AG04450 (cell line): Measurements from ENCODE around the gene GPR26. TPM values are rescaled to one million over a fixed set of nuclear protein-coding genes. Genes with fewer than 3 reads are reported as not detected.

Experiments used
- CTCF ChIA-PET: fragments of 300-600, 350-600 bp; formaldehyde crosslinking; extraction: SDS; loops from one replicate; lab custom pipeline; 2022; ENCODE audit warnings: antibody characterized with exemption, inconsistent platforms; lab: Charles Lee
- POLR2A ChIA-PET: fragments of 350-600 bp; formaldehyde crosslinking; extraction: SDS; loops from one replicate; lab custom pipeline; 2021; ENCODE audit warnings: antibody characterized with exemption, inconsistent platforms; lab: Yijun Ruan, JAX
- DNase-seq: peaks from one replicate; pipeline ENCODE4 v3.0.0-alpha.2; 2011; ENCODE audit warnings: low read depth, low spot score
- H3K27ac ChIP-seq: one replicate; pipeline ENCODE4 v1.5.1; 2012; ENCODE audit warnings: low read depth, low read length, control low read depth
- H3K27me3 ChIP-seq: one replicate; pipeline ENCODE4 v1.6.0; 2012; ENCODE audit warnings: low read length; ENCODE audit not compliant: control insufficient read depth, insufficient read depth
- H3K4me3 ChIP-seq: 2 replicates; pipeline ENCODE4 v1.5.1; 2011; ENCODE audit warnings: mild to moderate bottlenecking, low read depth, low read length, control low read depth
- H3K9me3 ChIP-seq: 2 replicates; pipeline ENCODE4 v1.5.1; 2012; ENCODE audit warnings: low read length; ENCODE audit not compliant: control insufficient read depth, insufficient read depth
- polyA plus RNA-seq: library from polyadenylated mRNA; depleted of rRNA; stranded (reverse); fragments of >200 nt; gene quantifications from 2 replicates; pipeline ENCODE4 v1.2.3, GENCODE V29; 2011
- TF ChIP-seq, protein P1 (sequence below): IDR thresholded peaks from 2 replicates; pipeline ENCODE4 v1.5.1; 2011; ENCODE audit warnings: low read depth, low read length, control low read depth, inconsistent platforms

Gene GPR26
- polyA plus RNA-seq, 1 experiment = not detected

DNA sequence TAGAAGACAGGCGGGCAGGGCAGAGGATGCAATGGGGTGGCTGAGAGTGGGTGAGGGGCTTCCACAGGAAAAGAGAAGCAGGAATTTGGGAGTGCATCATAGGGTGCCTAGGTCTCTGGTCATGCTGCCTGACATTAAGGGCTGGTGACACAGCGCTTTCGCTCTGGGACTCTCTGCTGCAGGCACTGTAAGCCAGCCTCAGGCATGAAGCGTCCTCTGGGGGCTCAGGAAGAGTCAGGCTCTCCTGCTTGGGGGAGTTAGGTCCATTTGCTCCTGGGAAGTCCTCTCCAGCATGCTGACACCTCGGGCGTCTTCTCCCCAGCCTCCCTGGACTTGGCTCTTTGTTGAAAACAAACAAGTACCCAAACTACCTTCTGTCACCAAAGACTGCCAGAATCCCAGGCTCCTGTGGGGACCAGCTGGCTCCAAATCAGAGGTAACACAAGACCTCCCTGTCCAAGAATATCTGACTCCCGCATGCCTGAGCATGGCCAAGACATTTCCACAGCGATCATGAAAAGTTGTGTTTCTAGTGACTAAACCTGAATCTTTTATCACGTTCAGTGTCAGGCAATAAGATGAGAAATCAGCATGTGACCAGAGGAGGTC, 55.4 kb downstream of the GPR26 start:
- no peaks in the 10 kb centered on the region for H3K27me3 ChIP-seq
- ChIA-PET CTCF (no interaction called here), POLR2A (no interaction called here)
- no peak for DNase-seq
- peaks cover 57% of the 10 kb centered on the region for H3K9me3 ChIP-seq
- H3K27ac ChIP-seq = no peak overlapping the region
- TF ChIP-seq, protein P1, sequence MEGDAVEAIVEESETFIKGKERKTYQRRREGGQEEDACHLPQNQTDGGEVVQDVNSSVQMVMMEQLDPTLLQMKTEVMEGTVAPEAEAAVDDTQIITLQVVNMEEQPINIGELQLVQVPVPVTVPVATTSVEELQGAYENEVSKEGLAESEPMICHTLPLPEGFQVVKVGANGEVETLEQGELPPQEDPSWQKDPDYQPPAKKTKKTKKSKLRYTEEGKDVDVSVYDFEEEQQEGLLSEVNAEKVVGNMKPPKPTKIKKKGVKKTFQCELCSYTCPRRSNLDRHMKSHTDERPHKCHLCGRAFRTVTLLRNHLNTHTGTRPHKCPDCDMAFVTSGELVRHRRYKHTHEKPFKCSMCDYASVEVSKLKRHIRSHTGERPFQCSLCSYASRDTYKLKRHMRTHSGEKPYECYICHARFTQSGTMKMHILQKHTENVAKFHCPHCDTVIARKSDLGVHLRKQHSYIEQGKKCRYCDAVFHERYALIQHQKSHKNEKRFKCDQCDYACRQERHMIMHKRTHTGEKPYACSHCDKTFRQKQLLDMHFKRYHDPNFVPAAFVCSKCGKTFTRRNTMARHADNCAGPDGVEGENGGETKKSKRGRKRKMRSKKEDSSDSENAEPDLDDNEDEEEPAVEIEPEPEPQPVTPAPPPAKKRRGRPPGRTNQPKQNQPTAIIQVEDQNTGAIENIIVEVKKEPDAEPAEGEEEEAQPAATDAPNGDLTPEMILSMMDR = no peak
- no peak overlapping the region for H3K4me3 ChIP-seq

DNA sequence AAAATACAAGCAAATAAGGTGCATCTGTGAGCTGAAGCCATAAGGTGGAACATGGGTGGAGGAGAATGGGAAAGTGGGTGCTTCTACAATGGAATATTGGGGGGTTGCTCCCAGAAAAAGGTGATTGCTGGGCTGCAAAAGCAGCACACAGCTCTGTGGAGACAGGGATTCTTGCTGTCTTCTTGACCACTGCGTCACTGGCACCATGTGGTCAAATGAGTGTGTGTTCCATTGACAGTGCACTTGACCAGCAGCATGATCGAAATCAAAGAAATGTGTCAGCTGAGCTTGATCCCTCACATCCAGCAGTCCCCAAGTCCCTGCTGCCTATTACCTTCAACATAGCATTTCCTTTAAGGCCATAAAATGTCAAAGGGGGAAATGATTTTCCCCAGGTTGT, 56.2 kb downstream of the GPR26 start:
- TF ChIP-seq, protein P1 = no peak
- no peak overlapping the region for H3K27ac ChIP-seq
- POLR2A ChIA-PET = no interaction called here
- DNase-seq = no peak
- no peak overlapping the region for H3K4me3 ChIP-seq
- CTCF ChIA-PET = no interaction called here
- peaks cover 60% of the 10 kb centered on the region for H3K9me3 ChIP-seq
- H3K27me3 ChIP-seq = no peaks in the 10 kb centered on the region

DNA sequence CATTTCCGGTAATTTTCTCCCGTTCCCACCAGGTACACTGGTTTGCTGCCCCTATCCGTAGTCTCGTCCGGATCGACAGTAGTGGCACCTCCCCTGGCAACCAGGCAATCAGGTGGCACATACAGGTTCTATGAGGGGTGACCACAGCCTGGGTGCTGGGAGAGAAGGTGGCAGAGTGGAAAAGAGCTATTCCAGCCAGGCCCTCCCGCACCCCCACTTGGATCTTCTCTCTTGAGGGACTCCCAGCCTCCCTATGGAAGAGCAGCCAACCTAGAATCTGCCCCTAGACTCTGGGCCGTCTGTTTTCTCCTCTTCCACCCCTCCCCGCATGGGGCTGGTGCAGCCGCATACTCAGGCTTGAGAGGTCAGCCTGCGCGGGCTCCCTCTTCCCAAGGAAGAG, 58.6 kb downstream of the GPR26 start:
- POLR2A ChIA-PET = no interaction called here

DNA sequence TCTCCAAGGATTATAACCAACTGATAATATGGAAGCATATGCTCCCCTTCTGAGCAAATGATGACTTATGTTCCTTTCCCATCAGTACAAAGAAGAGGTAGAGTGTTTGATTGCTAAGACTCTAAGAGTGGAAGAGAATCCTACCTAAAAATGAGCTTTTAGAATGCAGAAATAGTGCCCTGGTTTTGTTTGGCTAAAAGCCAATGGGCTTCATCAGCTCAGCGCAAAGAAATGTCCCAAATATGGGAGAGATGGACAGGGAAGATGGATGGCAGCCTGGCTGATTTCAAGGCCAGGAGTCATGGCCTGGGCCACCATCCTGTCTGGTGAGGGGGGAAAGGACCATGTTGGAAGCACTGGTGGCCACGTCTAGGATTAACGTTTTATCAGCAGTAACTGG, 60.2 kb downstream of the GPR26 start:
- POLR2A ChIA-PET = no interaction called here
- no peaks in the 10 kb centered on the region for H3K27me3 ChIP-seq
- H3K9me3 ChIP-seq = peaks cover 70% of the 10 kb centered on the region
- no peak for DNase-seq
- TF ChIP-seq, protein P1 = no peak
- CTCF ChIA-PET = no interaction called here
- H3K4me3 ChIP-seq = no peak overlapping the region
- H3K27ac ChIP-seq = no peak overlapping the region

More for the DNA sequence above, 58.6 kb downstream of the GPR26 start:
- H3K4me3 ChIP-seq = no peak overlapping the region
- H3K27me3 ChIP-seq = no peaks in the 10 kb centered on the region
- H3K27ac ChIP-seq = no peak overlapping the region
- no peak for DNase-seq
- CTCF ChIA-PET = no interaction called here
- TF ChIP-seq, protein P1 = no peak
- peaks cover 71% of the 10 kb centered on the region for H3K9me3 ChIP-seq

DNA sequence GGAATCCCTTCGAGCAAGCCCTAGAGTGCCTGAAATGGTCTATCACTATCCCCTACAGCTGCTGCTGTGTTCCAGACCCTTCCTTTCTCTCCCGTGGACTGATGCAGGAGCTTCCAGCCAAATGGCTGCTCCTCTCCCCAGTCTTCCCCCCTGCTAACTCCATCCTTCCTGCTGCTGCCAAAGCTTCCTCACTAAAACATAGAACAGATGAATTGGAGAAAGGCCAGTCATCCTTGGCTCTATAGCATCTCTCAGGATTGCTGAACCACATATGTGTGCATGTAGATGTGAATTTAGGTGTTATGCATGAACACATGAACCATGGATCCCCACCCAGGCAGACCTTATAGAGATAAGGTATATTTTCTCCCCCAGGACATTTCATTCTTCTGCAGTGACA, 60.7 kb downstream of the GPR26 start:
- ChIA-PET CTCF (no interaction called here), POLR2A (no interaction called here)
- peaks cover 69% of the 10 kb centered on the region for H3K9me3 ChIP-seq
- no peak overlapping the region for H3K27ac ChIP-seq
- TF ChIP-seq, protein P1 = no peak
- no peak for DNase-seq
- H3K4me3 ChIP-seq = no peak overlapping the region
- H3K27me3 ChIP-seq = no peaks in the 10 kb centered on the region
